ENCODE measurements around the gene CMTM1. TPM values are rescaled to one million over a fixed set of nuclear protein-coding genes. Genes with fewer than 3 reads are reported as not detected.

The CMTM1 gene
- total RNA-seq, 1 experiment from 2014 or later: 5.2 TPM

DNA sequence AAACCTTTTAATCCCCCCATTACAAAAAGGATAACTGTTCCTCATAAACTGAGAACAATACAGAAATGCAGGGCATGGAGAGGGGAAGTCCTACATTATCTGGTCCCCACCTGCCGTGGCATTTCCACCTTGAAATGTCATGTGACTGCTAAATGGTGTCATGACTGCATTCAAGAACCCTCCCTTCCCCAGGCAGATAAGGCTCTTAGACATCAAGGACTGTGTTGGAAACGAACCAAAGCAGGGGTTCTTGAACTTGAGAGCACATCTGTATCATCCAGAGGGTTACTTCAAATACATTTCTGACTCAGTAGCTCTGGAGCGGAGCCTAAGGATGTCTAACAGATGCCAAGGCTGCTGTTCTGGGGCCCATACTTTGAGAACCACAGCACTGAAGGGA, 56.6 kb downstream of the CMTM1 start:
- H3K9me3 ChIP-seq (ENCODE audit: control insufficient read depth in 1 of 2, insufficient read depth in 1 of 2, low read depth in 1 of 2, low read length in 2 of 2): no peaks in the 10 kb centered on the region
- ChIA-PET RAD21 (ENCODE audit: low non-redundant PET in 1 of 2, low total read pairs in 2 of 2, uncharacterized antibody in 2 of 2, unreplicated experiment in 2 of 2) (no interaction called here), CTCF (no interaction called here), POLR2A (no interaction called here)
- peaks cover 14 to 26% of the 10 kb centered on the region in 2 experiments for H3K4me1 ChIP-seq (ENCODE audit: control insufficient read depth in 1 of 2, insufficient read depth in 2 of 2, low read length in 2 of 2)
- intact Hi-C loops (cut with micrococcal nuclease): no loop called here
- no peak for DNase-seq (ENCODE audit: low read depth, low spot score)
- no peaks in the 10 kb centered on the region for H3K79me2 ChIP-seq (ENCODE audit: insufficient read depth, low read length)
- H4K20me1 ChIP-seq (ENCODE audit: insufficient read depth): no peaks in the 10 kb centered on the region
- no peak overlapping the region for H3K4me3 ChIP-seq (replicated peaks in 1 of 2; ENCODE audit: low read depth in 1 of 2, low read length in 2 of 2)
- no peak overlapping the region for H3K4me2 ChIP-seq (ENCODE audit: low read length)
- peaks cover 0 to 4% of the 10 kb centered on the region in 2 experiments; a peak in 1 of 4 replicates for H3K36me3 ChIP-seq (ENCODE audit: control insufficient read depth in 1 of 2, insufficient read depth in 2 of 2, low read length in 2 of 2)
- no peaks in the 10 kb centered on the region for H3K27me3 ChIP-seq (ENCODE audit: insufficient read depth, low read length)
- no peak for ATAC-seq
- no peak overlapping the region for H2AFZ ChIP-seq (ENCODE audit: low read depth, low read length, poor library complexity, severe bottlenecking)
- no TSS peak for BruUV-seq (replicated peaks)
- no peaks in the 10 kb centered on the region for H3K9me2 ChIP-seq (ENCODE audit: insufficient read depth)
- no peak overlapping the region for H3K27ac ChIP-seq (ENCODE audit: low read depth, low read length)
- H3K9ac ChIP-seq (ENCODE audit: low read length): no peak overlapping the region
- no peak for TF ChIP-seq POLR2A (IDR thresholded peaks at IDR 0.05; ENCODE audit: borderline replicate concordance, extremely low read depth, insufficient read depth, insufficient read length)
- TF ChIP-seq TCF7L2 (IDR thresholded peaks at IDR 0.05; ENCODE audit: borderline replicate concordance, extremely low read depth, insufficient read depth, insufficient read length): no peak
- TF ChIP-seq EGR1 (IDR thresholded peaks at IDR 0.05; ENCODE audit: low read depth): no peak
- no peak for TF ChIP-seq POLR2AphosphoS5 (IDR thresholded peaks at IDR 0.05; ENCODE audit: low read depth, low read length)
- no peak for TF ChIP-seq RAD21 (IDR thresholded peaks at IDR 0.05; ENCODE audit: low read depth)
- no peak for TF ChIP-seq CTCF (IDR thresholded peaks at IDR 0.05 in 2 of 3, conservative IDR thresholded peaks at IDR 0.05 in 1 of 3; ENCODE audit: borderline replicate concordance in 1 of 3, insufficient read depth in 1 of 3, low read depth in 2 of 3, low read length in 2 of 3)
- no peak for TF ChIP-seq ZNF274 (IDR thresholded peaks at IDR 0.05; ENCODE audit: low read depth, low read length)
- TF ChIP-seq FOSL1 (IDR thresholded peaks at IDR 0.05; ENCODE audit: low read depth): no peak
- no peak for TF ChIP-seq SRF (IDR thresholded peaks at IDR 0.05; ENCODE audit: low read depth)
- TF ChIP-seq CEBPB (IDR thresholded peaks at IDR 0.05; ENCODE audit: low read depth): no peak
- TF ChIP-seq CBX3 (IDR thresholded peaks at IDR 0.05; ENCODE audit: low read depth): no peak
- TF ChIP-seq ZFX (IDR thresholded peaks at IDR 0.05): no peak
- TF ChIP-seq, protein P1, sequence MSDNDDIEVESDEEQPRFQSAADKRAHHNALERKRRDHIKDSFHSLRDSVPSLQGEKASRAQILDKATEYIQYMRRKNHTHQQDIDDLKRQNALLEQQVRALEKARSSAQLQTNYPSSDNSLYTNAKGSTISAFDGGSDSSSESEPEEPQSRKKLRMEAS (IDR thresholded peaks at IDR 0.05): no peak
- TF ChIP-seq EZH2phosphoT487 (IDR thresholded peaks at IDR 0.05; ENCODE audit: borderline replicate concordance): no peak
- TF ChIP-seq JUND (IDR thresholded peaks at IDR 0.05): no peak
- TF ChIP-seq ATF3 (IDR thresholded peaks at IDR 0.05): no peak
- TF ChIP-seq ZBTB33 (IDR thresholded peaks at IDR 0.05; ENCODE audit: extremely low read depth, insufficient replicate concordance, low read length): no peak
- TF ChIP-seq REST (IDR thresholded peaks at IDR 0.05; ENCODE audit: low read depth): no peak
- TF ChIP-seq YY1 (IDR thresholded peaks at IDR 0.05; ENCODE audit: extremely low read depth, insufficient replicate concordance, low read depth, low read length): no peak
